ENCODE measurements around the gene ABCG2. TPM values are rescaled to one million over a fixed set of nuclear protein-coding genes. Genes with fewer than 3 reads are reported as not detected.

The ABCG2 gene
- total and polyA plus RNA-seq, 2 of the 8 experiments (the other 6 are each of a cell fraction or from before 2014, with no cell fraction given), result 2.4 to 4.6 TPM

GRCh38 chr4:88075336-88075735 lies 83.1 kb downstream of the ABCG2 start:
- ChIA-PET CTCF (ENCODE audit: partially characterized antibody) (interaction anchor here (0.9 to 2.3 kb wide), 3 partner anchors 103 to 154 kb away, joined by 3 to 5 read pairs (median 4); no protein-coding TSS in a partner anchor), POLR2A (ENCODE audit: partially characterized antibody) (interaction anchor here (1.0 kb wide), 1 partner anchor 8 kb away, joined by 3 read pairs; no protein-coding TSS in a partner anchor)
- no peak overlapping the region for H4K8ac ChIP-seq (ENCODE audit: extremely low read depth, insufficient read depth, low read length)
- H4K91ac ChIP-seq (replicated peaks; ENCODE audit: insufficient read length, low read length), result no peak overlapping the region
- H2AFZ ChIP-seq (ENCODE audit: low read length), result no peak overlapping the region
- no peak overlapping the region for H2AK5ac ChIP-seq (ENCODE audit: low read depth, low read length)
- no peak for FAIRE-seq
- no peak overlapping the region for H3K4me2 ChIP-seq (ENCODE audit: insufficient read depth in 1 of 2, low read depth in 2 of 2, low read length in 2 of 2)
- no peaks in the 10 kb centered on the region for H3K9me3 ChIP-seq (ENCODE audit: insufficient read depth in 2 of 2, low read depth in 1 of 2, low read length in 1 of 2)
- H3K79me1 ChIP-seq (ENCODE audit: low read depth, low read length), result no peaks in the 10 kb centered on the region
- no peak overlapping the region for H3K27ac ChIP-seq (ENCODE audit: low read depth, low read length)
- H4K20me1 ChIP-seq (replicated peaks in 1 of 2; ENCODE audit: control insufficient read depth in 1 of 2, insufficient read depth in 2 of 2, low read length in 2 of 2), result peaks cover 0 to 2% of the 10 kb centered on the region in 2 experiments
- H3K4me1 ChIP-seq (replicated peaks in 1 of 4; ENCODE audit: control insufficient read depth in 3 of 4, insufficient read depth in 4 of 4, low read length in 3 of 4), result peaks cover 0 to 3% (median 0%) of the 10 kb centered on the region in 4 experiments; a peak in 3 of 7 replicates
- no peaks in the 10 kb centered on the region for H3K23me2 ChIP-seq (ENCODE audit: low read depth, low read length)
- no peaks in the 10 kb centered on the region for H3K79me2 ChIP-seq (ENCODE audit: control insufficient read depth in 1 of 2, insufficient read depth in 2 of 2, low read length in 2 of 2)
- no peak overlapping the region for H2BK15ac ChIP-seq (ENCODE audit: low read length)
- H3K4me3 ChIP-seq (ENCODE audit: extremely low read depth in 1 of 4, insufficient read depth in 2 of 4, low read depth in 3 of 4, low read length in 4 of 4), result no peak overlapping the region
- H2BK120ac ChIP-seq (replicated peaks; ENCODE audit: low read depth, low read length), result no peak overlapping the region
- no peak for DNase-seq (ENCODE audit: low read depth in 1 of 2, low spot score in 2 of 2)
- no peak overlapping the region for H3K9ac ChIP-seq (replicated peaks in 1 of 4; ENCODE audit: extremely low read depth in 1 of 4, low read depth in 3 of 4, low read length in 3 of 4)
- H2BK5ac ChIP-seq (ENCODE audit: low read depth, low read length), result no peak overlapping the region
- H3K14ac ChIP-seq (ENCODE audit: insufficient read length), result no peak overlapping the region
- TF ChIP-seq KDM5A (IDR thresholded peaks at IDR 0.05; ENCODE audit: low read length), result no peak
- no peak for TF ChIP-seq SP1 (IDR thresholded peaks at IDR 0.05; ENCODE audit: low read depth, low read length)
- no peak for TF ChIP-seq BACH1 (IDR thresholded peaks at IDR 0.05; ENCODE audit: low read length)
- no peak for TF ChIP-seq POLR2AphosphoS5 (IDR thresholded peaks at IDR 0.05; ENCODE audit: low read depth, low read length)
- TF ChIP-seq SIRT6 (IDR thresholded peaks at IDR 0.05; ENCODE audit: low read length), result no peak
- TF ChIP-seq RXRA (IDR thresholded peaks at IDR 0.05; ENCODE audit: insufficient read depth, low read depth, low read length), result no peak
- no peak for TF ChIP-seq RBBP5 (IDR thresholded peaks at IDR 0.05; ENCODE audit: borderline replicate concordance, low read depth, low read length)
- TF ChIP-seq SUZ12 (IDR thresholded peaks at IDR 0.05; ENCODE audit: low read length), result no peak
- TF ChIP-seq BCL11A (IDR thresholded peaks at IDR 0.05; ENCODE audit: low read depth in 2 of 2, low read length in 2 of 2), result no peak
- no peak for TF ChIP-seq RAD21 (IDR thresholded peaks at IDR 0.05 in 1 of 2, conservative IDR thresholded peaks at IDR 0.05 in 1 of 2; ENCODE audit: low read depth in 2 of 2, low read length in 2 of 2)
- no peak for TF ChIP-seq NRF1 (IDR thresholded peaks at IDR 0.05; ENCODE audit: low read depth, low read length)
- TF ChIP-seq TAF1 (IDR thresholded peaks at IDR 0.05; ENCODE audit: low read depth, low read length), result no peak
- no peak overlapping the region for H3K4ac ChIP-seq (replicated peaks; ENCODE audit: insufficient read length, low read depth, low read length)
- H3K27me3 ChIP-seq (replicated peaks in 1 of 4; ENCODE audit: control insufficient read depth in 3 of 4, extremely low read depth in 1 of 4, insufficient read depth in 3 of 4, low read length in 3 of 4), result no peaks in the 10 kb centered on the region
- no peak overlapping the region for H4K5ac ChIP-seq (ENCODE audit: insufficient read length, low read depth, low read length)
- no peak overlapping the region for H2BK20ac ChIP-seq (ENCODE audit: low read length)
- no peak overlapping the region for H3K23ac ChIP-seq (ENCODE audit: insufficient read length)
- H3K56ac ChIP-seq (replicated peaks; ENCODE audit: insufficient read length, low read depth, low read length), result no peak overlapping the region
- H3K18ac ChIP-seq (ENCODE audit: extremely low read depth, low read length), result no peak overlapping the region
- peaks cover 0 to 59% (median 32%) of the 10 kb centered on the region in 4 experiments; a peak in 7 of 8 replicates for H3K36me3 ChIP-seq (ENCODE audit: control insufficient read depth in 2 of 4, insufficient read depth in 4 of 4, low read length in 3 of 4)
- 92% methylated on average over 9 of the region's 9 CpGs; no CpG with 5 or more reads in 1 of the 2 experiments for WGBS, 2 experiments (ENCODE audit: extremely low coverage in 1 of 2, insufficient coverage in 1 of 2, insufficient read length in 1 of 2, insufficient replicate concordance in 2 of 2, low coverage in 1 of 2, low lambda C conversion rate in 2 of 2, missing lambda C conversion rate in 1 of 2)
- no peak overlapping the region for H2BK12ac ChIP-seq (ENCODE audit: low read depth, low read length)
